ENCODE measurements around the gene CLEC18C. TPM values are rescaled to one million over a fixed set of nuclear protein-coding genes. Genes with fewer than 3 reads are reported as not detected.

CLEC18C gene
- under 0.01 TPM in 1 of 2 replicates, not detected in the other for total RNA-seq

DNA sequence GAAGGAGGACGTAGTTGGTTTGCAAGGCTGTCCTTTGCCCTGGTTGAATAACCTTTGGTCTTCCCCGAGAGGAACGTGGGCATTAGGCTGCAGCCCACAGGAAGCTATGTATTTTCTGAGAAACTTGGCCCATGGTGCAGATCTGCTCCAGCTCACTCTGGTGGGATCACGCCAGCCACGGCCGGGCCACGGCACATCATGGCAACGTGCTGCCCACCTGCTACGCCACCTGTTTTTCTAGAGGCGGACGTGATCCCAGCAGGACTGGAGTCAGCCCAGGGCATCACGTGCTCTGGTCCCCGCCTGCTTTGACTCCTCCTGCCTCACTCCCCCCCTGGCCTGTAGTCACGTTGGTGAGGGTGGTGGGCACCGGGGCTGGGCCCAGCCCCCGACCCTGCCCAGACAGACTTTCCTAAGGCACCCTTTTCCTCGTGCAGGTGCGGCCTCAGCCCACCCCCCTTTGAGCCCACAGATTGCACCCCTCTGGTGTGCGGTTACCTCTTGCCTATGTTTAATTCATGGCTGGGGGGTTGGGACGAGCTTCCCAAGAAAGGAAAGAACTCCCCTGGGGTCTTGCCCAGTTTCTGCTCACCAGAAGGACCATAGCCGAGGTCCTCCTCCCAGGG lies at the start of gene CLEC18C:
Gene CLEC18C (plus strand): TSS at position 576 of the 626 bp plus-strand sequence. CDS start 492 bp downstream, outside the sequence.

Other genes with a start within 250 kb of the CLEC18C start
- gene CLEC18A, start 222.5 kb upstream of the CLEC18C start, total RNA-seq, result under 0.01 and 0.52 TPM in 2 replicates
- gene PDPR, start 59.5 kb upstream of the CLEC18C start, total RNA-seq, result 14.8 and 16.1 TPM in 2 replicates
- 13.2 and 15.5 TPM in 2 replicates for gene EXOSC6, start 78.2 kb downstream of the CLEC18C start, total RNA-seq
- gene AARS1, start 115.7 kb downstream of the CLEC18C start, total RNA-seq, result 114 and 224 TPM in 2 replicates
- gene DDX19B, start 125.4 kb downstream of the CLEC18C start, total RNA-seq, result 22.1 and 22.4 TPM in 2 replicates
- 29.4 and 32.9 TPM in 2 replicates for gene DDX19A, start 173.1 kb downstream of the CLEC18C start, total RNA-seq